Endothelial cell of umbilical vein (primary cell): ENCODE measurements around the gene UCKL1. TPM values are rescaled to one million over a fixed set of nuclear protein-coding genes. Genes with fewer than 3 reads are reported as not detected.

Experiments
- BruUV-seq: library from RNA; stranded (reverse); fragments of 400-500 nt; replicated peaks from 2 replicates; lab custom pipeline; 2021; lab: Mats Ljungman, UMichigan
- CTCF ChIA-PET: fragments of 300-600, 350-600 bp; sonication (Branson Sonifier 250); formaldehyde crosslinking; loops from one replicate; lab custom pipeline; 2021; ENCODE audit warnings: antibody characterized with exemption, inconsistent platforms; lab: Charles Lee
- POLR2A ChIA-PET: fragments of 300-600, 350-600 bp; sonication (Branson Sonifier 250); formaldehyde crosslinking; loops from one replicate; lab custom pipeline; 2021; ENCODE audit warnings: antibody characterized with exemption, inconsistent platforms; lab: Charles Lee
- DNase-seq: peaks from one replicate; pipeline ENCODE4 v3.0.0-alpha.2; 2011; ENCODE audit warnings: low read depth, low spot score
- FAIRE-seq: peaks from 2 replicates; lab custom pipeline; 2011; peaks lifted over from hg19 to GRCh38; lab: Jason Lieb, UNC
- H2AFZ ChIP-seq: 2 replicates; pipeline ENCODE4 v1.6.0; 2012; ENCODE audit warnings: low read depth, low read length, control low read depth, inconsistent platforms
- H3K27ac ChIP-seq: 2 replicates; pipeline ENCODE4 v1.5.1; 2011; ENCODE audit warnings: low read depth, mild to moderate bottlenecking, control low read depth, low read length, moderate library complexity; ENCODE audit not compliant: insufficient read depth
- H3K27me3 ChIP-seq, 2 experiments: 2 replicates each; pipeline versions ENCODE4 v1.6.0 to v1.6.1; 2011; ENCODE audit warnings: low read length in 2 of 2, mixed read lengths in 1 of 2; ENCODE audit not compliant: control insufficient read depth in 2 of 2, insufficient read depth in 2 of 2
- H3K36me3 ChIP-seq, 2 experiments: 2 replicates in 1 of 2; 3 replicates in 1 of 2; pipeline ENCODE4 v1.5.1; 2011; ENCODE audit warnings: low read length in 2 of 2, mild to moderate bottlenecking in 1 of 2, moderate library complexity in 1 of 2; ENCODE audit not compliant: control insufficient read depth in 2 of 2, insufficient read depth in 2 of 2; ENCODE audit errors: extremely low read depth in 1 of 2
- H3K4me1 ChIP-seq: 3 replicates; pipeline ENCODE4 v1.5.1; 2011; ENCODE audit warnings: mild to moderate bottlenecking, low read length; ENCODE audit not compliant: control insufficient read depth, insufficient read depth; ENCODE audit errors: extremely low read depth
- H3K4me2 ChIP-seq: 2 replicates; pipeline ENCODE4 v1.6.1; 2011; ENCODE audit warnings: low read length, control low read depth, mixed read lengths; ENCODE audit not compliant: insufficient read depth
- H3K4me3 ChIP-seq, 3 experiments: fragments of 200-600 bp in 1 of 3; sonication (generic), shearing (Covaris generic) in 1 of 3; replicated peaks in 1 of 3; 2 replicates each; pipeline ENCODE4 v1.5.1; 2011 to 2016; ENCODE audit warnings: control low read depth in 3 of 3, low read length in 3 of 3, mild to moderate bottlenecking in 2 of 3, inconsistent platforms in 1 of 3, low read depth in 1 of 3, moderate library complexity in 1 of 3; ENCODE audit not compliant: insufficient read depth in 1 of 3
- H3K79me2 ChIP-seq: 2 replicates; pipeline ENCODE4 v1.6.0; 2012; ENCODE audit warnings: low read length, inconsistent platforms; ENCODE audit not compliant: control insufficient read depth, insufficient read depth
- H3K9ac ChIP-seq: replicated peaks from 2 replicates; pipeline ENCODE3; 2011; ENCODE audit warnings: low read length, control low read depth; ENCODE audit not compliant: insufficient read depth; ENCODE audit errors: extremely low read depth
- H3K9me1 ChIP-seq: replicated peaks from 3 replicates; pipeline ENCODE4 v1.6.0; 2011; ENCODE audit warnings: mild to moderate bottlenecking, low read length; ENCODE audit not compliant: control insufficient read depth, insufficient read depth; ENCODE audit errors: extremely low read depth
- H3K9me3 ChIP-seq: replicated peaks from 2 replicates; pipeline ENCODE4 v1.5.1; 2012; ENCODE audit warnings: low read length, inconsistent platforms; ENCODE audit not compliant: control insufficient read depth, insufficient read depth
- H4K20me1 ChIP-seq: replicated peaks from 2 replicates; pipeline ENCODE3; 2011; ENCODE audit warnings: mild to moderate bottlenecking, low read length; ENCODE audit not compliant: control insufficient read depth, insufficient read depth; ENCODE audit errors: extremely low read depth
- EZH2 ChIP-seq: IDR thresholded peaks from 2 replicates; pipeline ENCODE4 v1.6.1; 2012; ENCODE audit warnings: borderline replicate concordance, low read depth, mild to moderate bottlenecking, moderate library complexity, low read length, inconsistent platforms; ENCODE audit not compliant: severe bottlenecking
- FOS ChIP-seq: IDR thresholded peaks from 2 replicates; pipeline ENCODE4 v1.6.1; 2011; ENCODE audit warnings: mild to moderate bottlenecking, low read length, moderate library complexity, borderline replicate concordance; ENCODE audit not compliant: insufficient read depth
- GATA2 ChIP-seq: IDR thresholded peaks from 2 replicates; pipeline ENCODE4 v1.7.0; 2011; ENCODE audit warnings: low read depth, mild to moderate bottlenecking, moderate library complexity, mixed read lengths, low read length; ENCODE audit not compliant: insufficient read length, insufficient read depth
- JUN ChIP-seq: IDR thresholded peaks from 2 replicates; pipeline ENCODE4 v1.6.1; 2011; ENCODE audit warnings: borderline replicate concordance, low read depth; ENCODE audit not compliant: insufficient read length, insufficient read depth
- MYC ChIP-seq: IDR thresholded peaks from one replicate; pipeline ENCODE4 v1.6.1; 2011; ENCODE audit warnings: mild to moderate bottlenecking, low read depth, low read length
- POLR2A ChIP-seq: IDR thresholded peaks from 2 replicates; pipeline ENCODE4 v1.6.1; 2012; ENCODE audit warnings: low read depth, mild to moderate bottlenecking, control low read depth, low read length
- POLR2AphosphoS5 ChIP-seq: IDR thresholded peaks from 2 replicates; pipeline ENCODE4 v1.6.1; 2012; ENCODE audit warnings: low read depth, mild to moderate bottlenecking, control low read depth, low read length, moderate library complexity; ENCODE audit not compliant: insufficient read depth
- dilution Hi-C: fragments of 300-500 bp; cut with MboI; formaldehyde crosslinking; loops from one replicate; pipeline ENCODE4 v1.15.0; 2019; ENCODE audit warnings: low sequenced_read_pairs; ENCODE audit not compliant: extremely low pct_ligation_motif_present
- intact Hi-C: fragments of 100-400 bp; cut with micrococcal nuclease; formaldehyde crosslinking; loops from one replicate; pipeline ENCODE4 v1.10.0; 2022
- polyA plus RNA-seq, 4 experiments: library from polyadenylated mRNA; depleted of rRNA in 3 of 4; stranded (reverse) in 3 of 4; unstranded in 1 of 4; fragments of >200 nt; gene quantifications; 2 replicates each; pipeline versions ENCODE4 v1.2.1 to v1.2.3, GENCODE V29; 2011 to 2012; ENCODE audit warnings: missing spikeins in 1 of 4
- total RNA-seq: library from RNA; stranded (reverse); gene quantifications from 2 replicates; pipeline ENCODE4 v1.2.3, GENCODE V29; 2021
- TF ChIP-seq, protein P1 (sequence below): IDR thresholded peaks from 2 replicates; pipeline ENCODE4 v1.6.1; 2011; ENCODE audit not compliant: insufficient read depth, insufficient read length
- TF ChIP-seq, protein P2 (sequence below), 2 donors: IDR thresholded peaks; 1 replicate in 1 of 2; 2 replicates in 1 of 2; pipeline ENCODE4 v1.5.1; 2011; ENCODE audit warnings: low read length in 2 of 2, mild to moderate bottlenecking in 2 of 2, moderate library complexity in 2 of 2, control low read depth in 1 of 2, inconsistent platforms in 1 of 2, low read depth in 1 of 2; ENCODE audit not compliant: insufficient read depth in 1 of 2; ENCODE audit errors: extremely low read depth in 1 of 2

UCKL1 gene
- total and polyA plus RNA-seq, 2 donors (not counting 3 experiments of a cell fraction or from before 2014, with no cell fraction given), result 51.1 to 78.8 TPM

DNA sequence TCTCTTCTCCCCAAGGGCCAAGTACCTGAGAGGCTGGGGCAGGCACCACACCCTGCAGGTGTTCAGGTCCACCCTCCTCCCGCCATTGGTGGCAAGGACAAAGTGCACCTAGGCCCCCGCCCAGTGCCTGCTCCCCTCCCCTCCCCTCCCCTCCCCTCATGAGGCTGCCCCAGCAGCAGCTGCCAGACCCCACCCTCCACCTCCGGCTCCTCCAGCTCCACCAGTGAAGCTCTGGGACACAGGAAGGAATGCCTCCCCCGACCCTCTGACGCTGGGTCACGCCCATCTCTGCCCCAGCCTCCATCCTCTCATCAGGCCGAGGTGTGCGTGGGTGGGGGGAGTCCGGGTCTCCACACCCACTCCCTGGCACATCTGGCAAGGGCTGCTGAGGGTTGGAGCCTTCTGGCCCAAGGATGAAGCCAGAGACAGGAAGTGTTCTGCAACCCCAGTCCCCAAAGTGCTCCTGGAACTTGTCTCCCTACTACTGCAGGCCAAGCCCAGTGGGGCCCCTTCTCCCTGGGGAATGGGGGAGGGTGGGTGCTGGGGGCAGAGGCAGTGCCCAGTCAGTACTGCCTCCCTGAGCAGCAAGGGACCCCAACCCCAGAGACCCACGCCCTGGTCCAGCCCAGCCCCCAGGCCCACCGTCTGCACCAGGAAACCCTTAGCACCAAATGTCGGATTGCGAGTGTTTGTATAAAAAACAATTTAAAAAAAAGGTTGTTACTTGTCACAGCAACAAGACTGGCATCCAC is 1.6 kb upstream of the UCKL1 start:
- Histone ChIP-seq H4K20me1 (no peaks in the 10 kb centered on the region), H3K4me2 (no peak overlapping the region), H3K9me3 (no peaks in the 10 kb centered on the region), H3K4me3 (no peak overlapping the region), H3K27me3 (no peaks in the 10 kb centered on the region), H3K79me2 (peaks cover 25% of the 10 kb centered on the region), H3K9me1 (no peaks in the 10 kb centered on the region), H3K4me1 (peaks cover 10% of the 10 kb centered on the region), H3K36me3 (peaks cover 7 to 25% of the 10 kb centered on the region in 2 experiments), H2AFZ (no peak overlapping the region), H3K27ac (peak overlapping the region; percentile 9), H3K9ac (peak overlapping the region; percentile 6)
- BruUV-seq, result no TSS peak
- no peak for TF ChIP-seq POLR2AphosphoS5
- TF ChIP-seq POLR2A, result no peak
- TF ChIP-seq GATA2, result no peak
- no peak for TF ChIP-seq EZH2
- TF ChIP-seq, protein P1, sequence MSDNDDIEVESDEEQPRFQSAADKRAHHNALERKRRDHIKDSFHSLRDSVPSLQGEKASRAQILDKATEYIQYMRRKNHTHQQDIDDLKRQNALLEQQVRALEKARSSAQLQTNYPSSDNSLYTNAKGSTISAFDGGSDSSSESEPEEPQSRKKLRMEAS, result no peak
- no peak for TF ChIP-seq JUN
- TF ChIP-seq FOS, result no peak
- TF ChIP-seq MYC, result no peak
- TF ChIP-seq, protein P2, sequence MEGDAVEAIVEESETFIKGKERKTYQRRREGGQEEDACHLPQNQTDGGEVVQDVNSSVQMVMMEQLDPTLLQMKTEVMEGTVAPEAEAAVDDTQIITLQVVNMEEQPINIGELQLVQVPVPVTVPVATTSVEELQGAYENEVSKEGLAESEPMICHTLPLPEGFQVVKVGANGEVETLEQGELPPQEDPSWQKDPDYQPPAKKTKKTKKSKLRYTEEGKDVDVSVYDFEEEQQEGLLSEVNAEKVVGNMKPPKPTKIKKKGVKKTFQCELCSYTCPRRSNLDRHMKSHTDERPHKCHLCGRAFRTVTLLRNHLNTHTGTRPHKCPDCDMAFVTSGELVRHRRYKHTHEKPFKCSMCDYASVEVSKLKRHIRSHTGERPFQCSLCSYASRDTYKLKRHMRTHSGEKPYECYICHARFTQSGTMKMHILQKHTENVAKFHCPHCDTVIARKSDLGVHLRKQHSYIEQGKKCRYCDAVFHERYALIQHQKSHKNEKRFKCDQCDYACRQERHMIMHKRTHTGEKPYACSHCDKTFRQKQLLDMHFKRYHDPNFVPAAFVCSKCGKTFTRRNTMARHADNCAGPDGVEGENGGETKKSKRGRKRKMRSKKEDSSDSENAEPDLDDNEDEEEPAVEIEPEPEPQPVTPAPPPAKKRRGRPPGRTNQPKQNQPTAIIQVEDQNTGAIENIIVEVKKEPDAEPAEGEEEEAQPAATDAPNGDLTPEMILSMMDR (IDR thresholded peaks at IDR 0.05; ENCODE audit: extremely low read depth in 1 of 2, insufficient read depth in 1 of 2, low read depth in 1 of 2, low read length in 2 of 2), result no peak
- DNase-seq, result no peak
- dilution Hi-C loops (no loop called here), intact Hi-C loops (loop anchor here (1.0 to 5.0 kb wide), 3 partner anchors 99 to 420 kb away; partner anchors contain the start of genes ARFRP1 and ZGPAT)
- CTCF ChIA-PET, result interaction anchor here (0.5 to 1.7 kb wide), 4 partner anchors 16 to 330 kb away, joined by 3 to 9 read pairs (median 4); no protein-coding TSS in a partner anchor
- POLR2A ChIA-PET, result no interaction called here
- FAIRE-seq, result no peak
